ENCODE measurements around the gene TTN.

Gene TTN

GRCh38 chr2:178480227-178481181 is 326.7 kb downstream of the TTN start, which contains the start of gene PLEKHA3:
Gene PLEKHA3, plus strand, starts transcription at chr2:178480457. Its CDS starts 413 bp downstream, at chr2:178480870.
- DNase-seq: peak; percentile 96

DNA sequence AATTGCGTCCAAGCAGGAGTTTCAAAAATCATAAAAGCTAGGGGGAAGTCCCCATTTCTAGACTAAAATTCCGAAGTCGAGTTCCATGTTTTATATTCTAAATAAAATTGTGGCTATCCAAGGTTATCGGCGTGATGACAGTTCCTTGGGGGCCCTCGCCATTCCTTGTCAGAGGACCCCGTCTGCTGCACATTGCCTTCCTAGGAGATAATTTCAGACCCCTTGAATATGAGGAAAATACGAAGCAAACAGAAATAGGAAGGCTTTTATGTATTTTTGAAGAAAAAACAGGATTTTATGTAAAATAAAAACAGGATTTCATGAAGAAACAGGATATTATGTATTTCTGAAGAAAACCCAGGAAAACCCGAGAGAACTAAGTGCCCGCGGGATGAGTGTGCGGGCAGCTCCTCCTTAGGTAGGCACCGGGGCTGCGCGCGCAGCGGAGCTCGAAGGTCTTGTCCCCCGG is 327.4 kb downstream of the TTN start:
- no peak for DNase-seq

GRCh38 chr2:178479275-178479616 is 328.0 kb downstream of the TTN start:
- no peak for DNase-seq

DNA sequence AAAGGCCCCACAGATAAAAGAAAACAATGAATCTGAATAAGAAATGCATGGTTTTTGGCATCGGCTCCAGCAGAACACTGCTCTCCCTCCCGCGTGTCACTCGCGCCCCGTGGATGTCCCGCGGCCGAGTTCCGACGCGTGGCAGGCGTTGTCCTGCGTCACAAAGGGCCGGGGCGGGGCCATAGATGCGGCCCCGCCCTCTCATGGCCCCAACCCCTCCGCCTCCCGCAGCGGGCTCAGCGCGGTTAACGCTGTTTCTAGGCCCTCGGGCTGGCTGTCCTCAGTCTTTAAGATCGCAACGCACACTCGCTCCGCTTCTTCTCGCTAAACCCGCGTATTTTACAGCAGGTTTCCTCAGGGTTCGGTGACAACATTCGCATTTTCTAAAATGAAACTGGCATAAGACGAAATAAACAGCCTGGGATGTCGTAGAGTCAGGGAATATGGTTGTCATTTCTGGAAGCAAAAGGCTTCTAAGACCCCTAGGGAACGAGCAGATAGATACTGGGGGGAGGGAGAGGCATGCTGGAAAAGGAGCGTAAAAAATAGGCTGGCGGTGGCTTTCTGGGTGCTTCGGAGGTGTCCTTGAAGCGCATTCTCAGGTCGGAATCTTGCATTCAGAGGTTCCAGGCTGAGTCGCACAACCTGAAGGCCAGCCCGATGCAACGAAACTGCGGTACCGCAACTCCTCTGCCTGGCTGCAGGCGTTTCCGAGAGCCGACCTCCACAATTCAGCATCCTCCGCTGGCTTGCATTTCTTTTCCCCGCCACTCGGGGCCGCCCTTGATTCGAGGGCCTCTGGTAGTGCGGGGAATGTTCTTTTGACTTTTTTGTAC is 328.6 kb downstream of the TTN start, which contains the start of gene FKBP7:
TSS of gene FKBP7 (minus strand) at position 162 of the 836 bp plus-strand sequence. CDS start at position 61, 101 bp downstream.
- DNase-seq: peak; percentile 81

GRCh38 chr2:178478130-178478438 is 329.1 kb downstream of the TTN start:
- DNase-seq: peak; percentile 4

- peak; percentile 5 for DNase-seq
These were observed 329.6 kb downstream of the TTN start for GRCh38 chr2:178477443-178478129.

DNA sequence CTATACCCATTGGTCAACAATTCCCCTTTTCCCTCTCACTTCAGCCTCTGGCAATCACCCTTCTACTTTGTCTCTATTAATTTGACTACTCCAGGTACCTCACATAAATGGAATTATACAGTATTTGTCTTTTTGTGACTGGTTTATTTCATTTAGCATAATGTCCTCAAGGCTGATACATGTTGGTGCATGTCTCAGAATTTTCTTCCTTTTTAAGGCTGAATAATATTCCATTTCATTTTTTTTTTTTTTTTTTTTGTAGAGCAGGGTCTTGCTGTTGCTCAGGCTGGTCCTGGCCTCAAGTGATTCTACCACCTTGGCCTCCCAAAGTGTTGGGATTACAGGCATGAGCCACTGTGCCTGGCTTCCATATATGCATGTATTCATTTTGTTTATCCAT is 330.7 kb downstream of the TTN start:
- DNase-seq: no peak
